ENCODE data around the gene PEX5L. TPM values are rescaled to one million over a fixed set of nuclear protein-coding genes. Genes with fewer than 3 reads are reported as not detected.

The PEX5L gene
- total and polyA plus RNA-seq, 12 donors = 0.01 to 0.94 (median 0.36) TPM; not detected in 3

- 70 to 74% methylated on average over 6 of the region's 6 CpGs for WGBS, 2 donors
- no peaks in the 10 kb centered on the region for H3K9me3 ChIP-seq
Observed at GRCh38 chr3:179825527-179826246, 211.1 kb downstream of the PEX5L start.

GRCh38 chr3:179822296-179822695 lies 214.4 kb downstream of the PEX5L start:
- WGBS, 2 donors = 80% methylated on average over 3 of the region's 3 CpGs
- no peak for ATAC-seq

More at GRCh38 chr3:179825527-179826246, 211.1 kb downstream of the PEX5L start:
- Histone ChIP-seq H3K27ac (no peak overlapping the region), H3K4me1 (peaks cover 0 to 3% (median 0%) of the 10 kb centered on the region in 9 donors), H3K4me3 (no peak overlapping the region), H3K36me3 (no peaks in the 10 kb centered on the region), H3K27me3 (peaks cover 0 to 5% (median 0%) of the 10 kb centered on the region in 7 donors)
- TF ChIP-seq, protein P1, sequence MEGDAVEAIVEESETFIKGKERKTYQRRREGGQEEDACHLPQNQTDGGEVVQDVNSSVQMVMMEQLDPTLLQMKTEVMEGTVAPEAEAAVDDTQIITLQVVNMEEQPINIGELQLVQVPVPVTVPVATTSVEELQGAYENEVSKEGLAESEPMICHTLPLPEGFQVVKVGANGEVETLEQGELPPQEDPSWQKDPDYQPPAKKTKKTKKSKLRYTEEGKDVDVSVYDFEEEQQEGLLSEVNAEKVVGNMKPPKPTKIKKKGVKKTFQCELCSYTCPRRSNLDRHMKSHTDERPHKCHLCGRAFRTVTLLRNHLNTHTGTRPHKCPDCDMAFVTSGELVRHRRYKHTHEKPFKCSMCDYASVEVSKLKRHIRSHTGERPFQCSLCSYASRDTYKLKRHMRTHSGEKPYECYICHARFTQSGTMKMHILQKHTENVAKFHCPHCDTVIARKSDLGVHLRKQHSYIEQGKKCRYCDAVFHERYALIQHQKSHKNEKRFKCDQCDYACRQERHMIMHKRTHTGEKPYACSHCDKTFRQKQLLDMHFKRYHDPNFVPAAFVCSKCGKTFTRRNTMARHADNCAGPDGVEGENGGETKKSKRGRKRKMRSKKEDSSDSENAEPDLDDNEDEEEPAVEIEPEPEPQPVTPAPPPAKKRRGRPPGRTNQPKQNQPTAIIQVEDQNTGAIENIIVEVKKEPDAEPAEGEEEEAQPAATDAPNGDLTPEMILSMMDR (IDR thresholded peaks at IDR 0.05) = no peak
- DNase-seq = no peak
- ATAC-seq = no peak
- intact Hi-C loops (cut with DNase I) = no loop called here

DNA sequence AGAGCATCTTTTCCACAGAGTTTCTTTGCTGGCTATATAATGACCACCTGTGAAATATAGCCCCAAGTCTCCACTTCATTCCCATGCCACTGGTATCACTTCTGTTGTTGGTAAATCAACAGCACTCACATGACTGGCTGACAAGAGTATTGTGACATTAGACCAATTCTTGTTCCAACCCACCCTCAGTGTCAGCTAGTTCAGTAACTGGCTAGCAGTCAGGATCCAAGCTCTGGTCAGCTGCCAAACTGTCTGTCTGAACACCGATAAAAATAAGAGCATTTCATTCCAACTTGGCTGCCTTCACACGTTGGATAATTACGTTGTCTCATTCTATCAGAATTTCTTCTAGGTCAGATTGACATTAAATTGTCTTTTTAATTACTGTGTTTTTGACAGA lies 217.4 kb downstream of the PEX5L start:
- no peak overlapping the region for H3K4me3 ChIP-seq
- WGBS, 2 donors = 17 to 25% methylated on average over 3 of the region's 3 CpGs
- TF ChIP-seq, protein P1 (IDR thresholded peaks at IDR 0.05) = no peak
- DNase-seq (peak; percentile 33 to 60), ATAC-seq (peak in 7 of 8 donors; percentile 42 to 93 (median 90))
- H3K27me3 ChIP-seq = peaks cover 0 to 9% (median 0%) of the 10 kb centered on the region in 7 donors
- H3K27ac ChIP-seq = no peak overlapping the region
- intact Hi-C loops (cut with DNase I) = loop anchor here in 4 of 10 donors (10.0 kb wide), 3 partner anchors 105 to 775 kb away; no protein-coding TSS in a partner anchor
- H3K9me3 ChIP-seq = no peaks in the 10 kb centered on the region
- H3K36me3 ChIP-seq = no peaks in the 10 kb centered on the region
- peaks cover 0 to 13% (median 3%) of the 10 kb centered on the region in 9 donors for H3K4me1 ChIP-seq

More at GRCh38 chr3:179822296-179822695, 214.4 kb downstream of the PEX5L start:
- Histone ChIP-seq H3K27me3 (peaks cover 0 to 9% (median 0%) of the 10 kb centered on the region in 7 donors), H3K36me3 (no peaks in the 10 kb centered on the region), H3K27ac (no peak overlapping the region), H3K9me3 (no peaks in the 10 kb centered on the region), H3K4me1 (peaks cover 0 to 13% (median 3%) of the 10 kb centered on the region in 9 donors), H3K4me3 (no peak overlapping the region)
- no peak for DNase-seq
- TF ChIP-seq, protein P1 (IDR thresholded peaks at IDR 0.05) = no peak
- intact Hi-C loops (cut with DNase I) = no loop called here

GRCh38 chr3:179812096-179812382 lies 224.7 kb downstream of the PEX5L start:
- 68 to 73% methylated on average over 3 of the region's 3 CpGs for WGBS, 2 donors
- no peaks in the 10 kb centered on the region for H3K27me3 ChIP-seq
- intact Hi-C loops (cut with DNase I) = loop anchor here in 5 of 10 donors (5.0 to 10.0 kb wide), 4 partner anchors 113 to 785 kb away; no protein-coding TSS in a partner anchor
- no peak overlapping the region for H3K4me3 ChIP-seq
- ATAC-seq = no peak
- H3K9me3 ChIP-seq = no peaks in the 10 kb centered on the region
- TF ChIP-seq, protein P1 (IDR thresholded peaks at IDR 0.05) = no peak
- H3K36me3 ChIP-seq = no peaks in the 10 kb centered on the region
- no peaks in the 10 kb centered on the region for H3K4me1 ChIP-seq
- no peak overlapping the region for H3K27ac ChIP-seq
- no peak for DNase-seq

Data from heart right ventricle (tissue), 16 donors.